K562 (cell line): Measurements from ENCODE around the gene TLCD1. TPM values are rescaled to one million over a fixed set of nuclear protein-coding genes. Genes with fewer than 3 reads are reported as not detected.

Source experiments
- CCNT2 ChIP-seq: IDR thresholded peaks from 2 replicates; pipeline ENCODE4 v1.6.1; 2011; ENCODE audit warnings: borderline replicate concordance, low read depth, mild to moderate bottlenecking, moderate library complexity, mixed read lengths, low read length; ENCODE audit not compliant: insufficient read length; ENCODE audit errors: extremely low read depth
- CXXC5 ChIP-seq: fragments of 250-450 bp; sonication (Bioruptor Pico); IDR thresholded peaks from 2 replicates; pipeline ENCODE4 v1.8.0; 2022; ENCODE audit warnings: inconsistent platforms, mild to moderate bottlenecking, moderate library complexity
- FOXK2 ChIP-seq, 2 experiments: fragments of 450-650 bp; IDR thresholded peaks in 1 of 2; conservative IDR thresholded peaks in 1 of 2; 2 replicates each; pipeline ENCODE4 v1.6.1; 2016; ENCODE audit warnings: low read depth in 2 of 2, mild to moderate bottlenecking in 1 of 2
- GABPA ChIP-seq: fragments of 200-800 bp; sonication (Bioruptor generic); conservative IDR thresholded peaks from 2 replicates; pipeline ENCODE4 v1.6.1; 2016; ENCODE audit warnings: low read depth, missing genetic modification characterization, missing compliant biosample characterization
- GABPB1 ChIP-seq: sonication (generic); formaldehyde crosslinking; IDR thresholded peaks from 2 replicates; pipeline ENCODE4 v1.8.0; 2022; ENCODE audit warnings: mild to moderate bottlenecking, missing genetic modification reagents
- IRF2 ChIP-seq: sonication (generic); formaldehyde crosslinking; IDR thresholded peaks from 2 replicates; pipeline ENCODE4 v1.8.1; 2022; ENCODE audit warnings: mild to moderate bottlenecking, missing genetic modification reagents
- MTF1 ChIP-seq: fragments of 250-450 bp; sonication (Bioruptor Pico); IDR thresholded peaks from 2 replicates; pipeline ENCODE4 v1.9.0; 2021; ENCODE audit warnings: moderate library complexity, mild to moderate bottlenecking, inconsistent platforms, borderline replicate concordance
- NEUROD1 ChIP-seq: fragments of 150-350 bp; IDR thresholded peaks from 2 replicates; pipeline ENCODE4 v1.6.1; 2014; ENCODE audit warnings: borderline replicate concordance, low read length, low read depth; ENCODE audit not compliant: partially characterized antibody
- NFE2 ChIP-seq: IDR thresholded peaks from 2 replicates; pipeline ENCODE4 v1.6.1; 2014; ENCODE audit warnings: antibody characterized with exemption, low read depth
- PML ChIP-seq: IDR thresholded peaks from 2 replicates; pipeline ENCODE4 v1.6.1; 2012; ENCODE audit warnings: low read length, inconsistent platforms
- ZNF263 ChIP-seq: sonication (generic); formaldehyde crosslinking; IDR thresholded peaks from 2 replicates; pipeline ENCODE4 v1.8.0; 2022; ENCODE audit warnings: mild to moderate bottlenecking, missing genetic modification reagents, borderline replicate concordance
- ZNF77 ChIP-seq: fragments of 250-450 bp; sonication (Bioruptor Pico); IDR thresholded peaks from 2 replicates; pipeline ENCODE4 v1.5.0; 2020
- polyA plus RNA-seq, 8 experiments: library from polyadenylated mRNA; depleted of rRNA in 4 of 8; stranded (reverse) in 5 of 8; unstranded in 3 of 8; fragments of >200 nt; fragmentation: Nextera tagmentation in 2 of 8; fragmentation: Illumina TruSeq in 1 of 8; extraction: Ambion mirVana in 2 of 8; extraction: Trizol in 1 of 8; gene quantifications; 2 replicates each; pipeline versions ENCODE4 v1.2.1 to v1.2.3, GENCODE V29; 2011 to 2014; ENCODE audit warnings: inconsistent platforms in 1 of 8, missing spikeins in 1 of 8
- total RNA-seq, 7 experiments: library from RNA; depleted of rRNA in 6 of 7; stranded (reverse); fragments of >200 nt in 6 of 7; fragmentation: Illumina TruSeq in 2 of 7; extraction: Trizol in 2 of 7; gene quantifications; 2 replicates each; pipeline versions ENCODE4 v1.2.1 to v1.2.3, GENCODE V29; 2011 to 2021; ENCODE audit warnings: low replicate concordance in 1 of 7
- TF ChIP-seq, protein P1 (sequence below): fragments of 450-650 bp; IDR thresholded peaks from 2 replicates; pipeline ENCODE4 v1.6.1; 2014; ENCODE audit warnings: low read depth, mild to moderate bottlenecking, moderate library complexity, borderline replicate concordance
- TF ChIP-seq, protein P2 (sequence below): sonication (generic); formaldehyde crosslinking; IDR thresholded peaks from 2 replicates; pipeline ENCODE4 v1.8.0; 2022; ENCODE audit warnings: mild to moderate bottlenecking, missing genetic modification reagents
- TF ChIP-seq, protein P3 (sequence below): IDR thresholded peaks from 3 replicates; pipeline ENCODE4 v1.6.1; 2011; ENCODE audit warnings: borderline replicate concordance, mild to moderate bottlenecking, moderate library complexity; ENCODE audit not compliant: insufficient read length; ENCODE audit errors: extremely low read depth
- TF ChIP-seq, protein P4 (sequence below): sonication (generic); formaldehyde crosslinking; IDR thresholded peaks from 2 replicates; pipeline ENCODE4 v1.8.1; 2022; ENCODE audit warnings: missing genetic modification reagents
- TF ChIP-seq, protein P5 (sequence below), 2 experiments: IDR thresholded peaks; 2 replicates each; pipeline ENCODE4 v1.6.1; 2011; ENCODE audit warnings: borderline replicate concordance in 1 of 2, control low read depth in 1 of 2, low read depth in 1 of 2, low read length in 1 of 2, mild to moderate bottlenecking in 1 of 2, mixed read lengths in 1 of 2, moderate library complexity in 1 of 2; ENCODE audit not compliant: insufficient read depth in 1 of 2, insufficient read length in 1 of 2, poor library complexity in 1 of 2, severe bottlenecking in 1 of 2; ENCODE audit errors: extremely low read depth in 1 of 2

TLCD1 gene
- total and polyA plus RNA-seq, 9 of the 15 experiments (the other 6 are each of a cell fraction or from before 2014, with no cell fraction given), result 6.8 to 37.7 (median 21.7) TPM

- TF ChIP-seq MTF1 (CRISPR knock-in tag), result no peak
- TF ChIP-seq NFE2, result no peak
- TF ChIP-seq PML, result peak; percentile 22
- TF ChIP-seq, protein P1, sequence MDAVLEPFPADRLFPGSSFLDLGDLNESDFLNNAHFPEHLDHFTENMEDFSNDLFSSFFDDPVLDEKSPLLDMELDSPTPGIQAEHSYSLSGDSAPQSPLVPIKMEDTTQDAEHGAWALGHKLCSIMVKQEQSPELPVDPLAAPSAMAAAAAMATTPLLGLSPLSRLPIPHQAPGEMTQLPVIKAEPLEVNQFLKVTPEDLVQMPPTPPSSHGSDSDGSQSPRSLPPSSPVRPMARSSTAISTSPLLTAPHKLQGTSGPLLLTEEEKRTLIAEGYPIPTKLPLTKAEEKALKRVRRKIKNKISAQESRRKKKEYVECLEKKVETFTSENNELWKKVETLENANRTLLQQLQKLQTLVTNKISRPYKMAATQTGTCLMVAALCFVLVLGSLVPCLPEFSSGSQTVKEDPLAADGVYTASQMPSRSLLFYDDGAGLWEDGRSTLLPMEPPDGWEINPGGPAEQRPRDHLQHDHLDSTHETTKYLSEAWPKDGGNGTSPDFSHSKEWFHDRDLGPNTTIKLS, result peak; percentile 39; the same call in 1 of the 2 replicates
- TF ChIP-seq, protein P2, sequence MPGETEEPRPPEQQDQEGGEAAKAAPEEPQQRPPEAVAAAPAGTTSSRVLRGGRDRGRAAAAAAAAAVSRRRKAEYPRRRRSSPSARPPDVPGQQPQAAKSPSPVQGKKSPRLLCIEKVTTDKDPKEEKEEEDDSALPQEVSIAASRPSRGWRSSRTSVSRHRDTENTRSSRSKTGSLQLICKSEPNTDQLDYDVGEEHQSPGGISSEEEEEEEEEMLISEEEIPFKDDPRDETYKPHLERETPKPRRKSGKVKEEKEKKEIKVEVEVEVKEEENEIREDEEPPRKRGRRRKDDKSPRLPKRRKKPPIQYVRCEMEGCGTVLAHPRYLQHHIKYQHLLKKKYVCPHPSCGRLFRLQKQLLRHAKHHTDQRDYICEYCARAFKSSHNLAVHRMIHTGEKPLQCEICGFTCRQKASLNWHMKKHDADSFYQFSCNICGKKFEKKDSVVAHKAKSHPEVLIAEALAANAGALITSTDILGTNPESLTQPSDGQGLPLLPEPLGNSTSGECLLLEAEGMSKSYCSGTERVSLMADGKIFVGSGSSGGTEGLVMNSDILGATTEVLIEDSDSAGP (CRISPR knock-in tag), result no peak
- no peak for TF ChIP-seq GABPA
- TF ChIP-seq, protein P3, sequence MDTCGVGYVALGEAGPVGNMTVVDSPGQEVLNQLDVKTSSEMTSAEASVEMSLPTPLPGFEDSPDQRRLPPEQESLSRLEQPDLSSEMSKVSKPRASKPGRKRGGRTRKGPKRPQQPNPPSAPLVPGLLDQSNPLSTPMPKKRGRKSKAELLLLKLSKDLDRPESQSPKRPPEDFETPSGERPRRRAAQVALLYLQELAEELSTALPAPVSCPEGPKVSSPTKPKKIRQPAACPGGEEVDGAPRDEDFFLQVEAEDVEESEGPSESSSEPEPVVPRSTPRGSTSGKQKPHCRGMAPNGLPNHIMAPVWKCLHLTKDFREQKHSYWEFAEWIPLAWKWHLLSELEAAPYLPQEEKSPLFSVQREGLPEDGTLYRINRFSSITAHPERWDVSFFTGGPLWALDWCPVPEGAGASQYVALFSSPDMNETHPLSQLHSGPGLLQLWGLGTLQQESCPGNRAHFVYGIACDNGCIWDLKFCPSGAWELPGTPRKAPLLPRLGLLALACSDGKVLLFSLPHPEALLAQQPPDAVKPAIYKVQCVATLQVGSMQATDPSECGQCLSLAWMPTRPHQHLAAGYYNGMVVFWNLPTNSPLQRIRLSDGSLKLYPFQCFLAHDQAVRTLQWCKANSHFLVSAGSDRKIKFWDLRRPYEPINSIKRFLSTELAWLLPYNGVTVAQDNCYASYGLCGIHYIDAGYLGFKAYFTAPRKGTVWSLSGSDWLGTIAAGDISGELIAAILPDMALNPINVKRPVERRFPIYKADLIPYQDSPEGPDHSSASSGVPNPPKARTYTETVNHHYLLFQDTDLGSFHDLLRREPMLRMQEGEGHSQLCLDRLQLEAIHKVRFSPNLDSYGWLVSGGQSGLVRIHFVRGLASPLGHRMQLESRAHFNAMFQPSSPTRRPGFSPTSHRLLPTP, result no peak
- TF ChIP-seq IRF2 (CRISPR knock-in tag), result no peak
- TF ChIP-seq FOXK2 (conservative IDR thresholded peaks at IDR 0.05 in 1 of 2, IDR thresholded peaks at IDR 0.05 in 1 of 2; ENCODE audit: low read depth in 2 of 2), result 0 out of 4 replicates have a peak, but pooled peaks of 1 of the 2 experiments have one; percentile 5
- no peak for TF ChIP-seq CCNT2
- TF ChIP-seq, protein P4, sequence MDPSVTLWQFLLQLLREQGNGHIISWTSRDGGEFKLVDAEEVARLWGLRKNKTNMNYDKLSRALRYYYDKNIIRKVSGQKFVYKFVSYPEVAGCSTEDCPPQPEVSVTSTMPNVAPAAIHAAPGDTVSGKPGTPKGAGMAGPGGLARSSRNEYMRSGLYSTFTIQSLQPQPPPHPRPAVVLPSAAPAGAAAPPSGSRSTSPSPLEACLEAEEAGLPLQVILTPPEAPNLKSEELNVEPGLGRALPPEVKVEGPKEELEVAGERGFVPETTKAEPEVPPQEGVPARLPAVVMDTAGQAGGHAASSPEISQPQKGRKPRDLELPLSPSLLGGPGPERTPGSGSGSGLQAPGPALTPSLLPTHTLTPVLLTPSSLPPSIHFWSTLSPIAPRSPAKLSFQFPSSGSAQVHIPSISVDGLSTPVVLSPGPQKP, result no peak
- TF ChIP-seq, protein P5, sequence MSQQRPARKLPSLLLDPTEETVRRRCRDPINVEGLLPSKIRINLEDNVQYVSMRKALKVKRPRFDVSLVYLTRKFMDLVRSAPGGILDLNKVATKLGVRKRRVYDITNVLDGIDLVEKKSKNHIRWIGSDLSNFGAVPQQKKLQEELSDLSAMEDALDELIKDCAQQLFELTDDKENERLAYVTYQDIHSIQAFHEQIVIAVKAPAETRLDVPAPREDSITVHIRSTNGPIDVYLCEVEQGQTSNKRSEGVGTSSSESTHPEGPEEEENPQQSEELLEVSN (IDR thresholded peaks at IDR 0.05; ENCODE audit: borderline replicate concordance in 1 of 2, extremely low read depth in 1 of 2, insufficient read depth in 1 of 2, insufficient read length in 1 of 2, low read depth in 1 of 2, low read length in 1 of 2, poor library complexity in 1 of 2, severe bottlenecking in 1 of 2), result peak in 1 of 2 experiments; percentile 21
- TF ChIP-seq ZNF77, result no peak
- TF ChIP-seq ZNF263, result peak; percentile 44; the same call in 1 of the 2 replicates
- peak; percentile 76 for TF ChIP-seq NEUROD1
- peak; percentile 48 for TF ChIP-seq CXXC5 (CRISPR knock-in tag)
- TF ChIP-seq GABPB1 (CRISPR knock-in tag), result peak; percentile 76; the same call in 1 of the 2 replicates
Observed at GRCh38 chr17:28750178-28751047, 24.4 kb upstream of the TLCD1 start (continued).
